Stimulated activated naive CD4-positive, alpha-beta T cell (primary cell): ENCODE measurements around the gene MATN1.
"Not testable (repeated sequence)": the region's sequence is repeated elsewhere in the genome, so short reads cannot be mapped to it uniquely, and the experiment has no call there.

Source experiments
- DNase-seq, 6 experiments: peaks; one replicate each; lab custom pipeline; 2025; lab: John Stamatoyannopoulos, UW

The MATN1 gene, protein sequence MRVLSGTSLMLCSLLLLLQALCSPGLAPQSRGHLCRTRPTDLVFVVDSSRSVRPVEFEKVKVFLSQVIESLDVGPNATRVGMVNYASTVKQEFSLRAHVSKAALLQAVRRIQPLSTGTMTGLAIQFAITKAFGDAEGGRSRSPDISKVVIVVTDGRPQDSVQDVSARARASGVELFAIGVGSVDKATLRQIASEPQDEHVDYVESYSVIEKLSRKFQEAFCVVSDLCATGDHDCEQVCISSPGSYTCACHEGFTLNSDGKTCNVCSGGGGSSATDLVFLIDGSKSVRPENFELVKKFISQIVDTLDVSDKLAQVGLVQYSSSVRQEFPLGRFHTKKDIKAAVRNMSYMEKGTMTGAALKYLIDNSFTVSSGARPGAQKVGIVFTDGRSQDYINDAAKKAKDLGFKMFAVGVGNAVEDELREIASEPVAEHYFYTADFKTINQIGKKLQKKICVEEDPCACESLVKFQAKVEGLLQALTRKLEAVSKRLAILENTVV

DNA sequence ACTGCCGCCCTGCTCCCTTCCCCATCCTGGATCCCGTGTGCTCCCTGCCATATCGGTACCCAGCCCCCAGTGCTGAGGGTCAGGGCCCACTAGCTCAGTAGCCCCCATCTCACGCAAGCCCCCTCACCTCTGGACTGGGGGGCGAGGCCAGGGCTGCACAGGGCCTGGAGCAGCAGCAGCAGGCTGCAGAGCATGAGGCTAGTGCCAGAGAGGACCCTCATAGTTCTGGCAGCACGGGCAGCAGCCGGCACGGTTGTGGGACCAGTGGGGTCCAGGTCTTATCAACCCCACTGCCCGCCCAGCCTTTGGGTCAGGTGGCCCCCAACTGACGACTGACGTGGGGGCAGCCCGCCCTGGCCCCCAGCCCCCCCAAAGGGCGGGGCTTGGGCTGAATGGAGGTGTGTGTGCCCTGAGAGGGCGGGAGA, at the start of gene MATN1:
MATN1 (minus strand) TSS at position 255 of the 425 bp plus-strand sequence; CDS start at position 221, 34 bp downstream.
- DNase-seq: no peak

DNA sequence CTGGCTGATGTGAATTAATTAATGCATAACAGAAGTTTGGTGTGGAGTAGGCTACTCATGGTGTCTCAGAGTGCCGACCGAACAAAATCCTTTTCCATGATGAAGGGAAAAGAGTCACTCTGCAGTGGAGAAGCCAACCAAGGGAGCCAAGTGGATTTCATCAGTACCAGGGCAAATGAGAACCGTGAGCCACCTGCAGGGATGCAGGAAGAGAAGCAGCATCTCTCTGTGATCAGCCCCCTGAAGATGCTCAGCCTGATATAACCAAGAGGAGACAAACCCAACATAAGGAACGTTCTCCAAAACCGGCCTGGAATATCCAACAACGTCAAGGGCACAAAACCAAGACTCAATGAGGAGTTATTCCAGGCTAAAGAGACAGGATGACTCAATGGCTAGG, 47.6 kb upstream of the MATN1 start:
- DNase-seq: no peak

DNA sequence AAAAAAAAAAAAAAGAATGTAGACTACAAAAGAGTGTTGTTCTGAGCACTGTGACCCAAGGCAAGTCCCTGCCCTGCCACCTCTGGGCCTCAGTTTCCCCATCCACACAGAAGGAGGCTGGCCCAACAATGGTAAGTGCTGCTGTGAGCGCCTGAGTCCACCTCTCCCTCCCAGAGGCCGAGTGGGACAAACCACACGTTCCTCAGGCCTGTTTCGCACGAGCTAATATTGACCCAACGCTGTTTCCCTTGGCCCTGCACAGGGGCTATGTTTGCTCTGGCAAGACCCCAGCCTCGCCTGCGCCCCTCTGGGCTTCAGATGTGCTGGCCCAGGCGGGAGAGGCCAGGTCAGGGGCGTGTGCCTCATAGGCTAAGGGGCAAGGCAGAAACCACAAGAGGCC, 46.8 kb upstream of the MATN1 start:
- no peak for DNase-seq

DNA sequence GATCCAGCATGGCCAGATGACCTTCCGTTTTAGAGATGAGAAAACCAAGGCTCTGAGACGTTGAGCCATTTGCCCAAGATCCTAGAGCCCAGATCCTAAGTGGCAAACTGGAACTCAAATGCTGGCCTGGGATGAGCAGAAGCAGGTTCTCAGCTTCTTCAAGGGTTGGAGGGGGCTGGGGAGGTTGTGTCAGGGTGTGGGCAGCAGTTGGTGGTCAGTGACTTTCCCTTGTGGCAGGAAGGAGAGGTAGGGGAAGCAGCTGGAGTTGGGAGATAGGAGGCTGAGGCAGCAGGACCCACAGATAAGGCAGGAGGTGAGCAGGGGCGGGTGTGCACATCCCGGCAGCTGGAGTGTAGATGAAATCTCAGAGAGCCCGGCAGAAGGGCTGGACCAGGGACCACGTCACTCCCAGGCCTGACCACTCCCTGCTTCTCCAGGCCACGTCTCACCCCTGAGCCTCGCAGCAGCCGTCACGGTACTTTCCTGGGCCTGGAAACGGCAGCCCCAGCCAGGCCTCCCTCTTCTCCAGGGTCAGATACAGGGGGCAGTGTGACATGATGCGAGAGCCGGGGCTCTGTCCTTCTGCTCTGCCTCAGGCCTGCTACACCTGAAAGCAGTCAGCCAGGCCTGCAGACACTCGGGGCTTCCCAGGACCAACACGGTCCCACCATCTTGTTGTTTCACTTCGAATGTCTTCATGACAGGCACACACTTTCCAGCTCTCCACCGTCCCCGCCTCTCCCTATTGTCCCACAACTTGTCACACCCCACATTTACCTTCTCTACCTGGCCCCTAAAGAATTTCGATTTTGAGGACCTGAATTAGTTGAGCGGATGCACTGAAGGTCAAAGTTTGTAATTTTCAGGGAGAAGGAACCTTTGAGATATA, 45.7 kb upstream of the MATN1 start:
- DNase-seq: no peak

DNA sequence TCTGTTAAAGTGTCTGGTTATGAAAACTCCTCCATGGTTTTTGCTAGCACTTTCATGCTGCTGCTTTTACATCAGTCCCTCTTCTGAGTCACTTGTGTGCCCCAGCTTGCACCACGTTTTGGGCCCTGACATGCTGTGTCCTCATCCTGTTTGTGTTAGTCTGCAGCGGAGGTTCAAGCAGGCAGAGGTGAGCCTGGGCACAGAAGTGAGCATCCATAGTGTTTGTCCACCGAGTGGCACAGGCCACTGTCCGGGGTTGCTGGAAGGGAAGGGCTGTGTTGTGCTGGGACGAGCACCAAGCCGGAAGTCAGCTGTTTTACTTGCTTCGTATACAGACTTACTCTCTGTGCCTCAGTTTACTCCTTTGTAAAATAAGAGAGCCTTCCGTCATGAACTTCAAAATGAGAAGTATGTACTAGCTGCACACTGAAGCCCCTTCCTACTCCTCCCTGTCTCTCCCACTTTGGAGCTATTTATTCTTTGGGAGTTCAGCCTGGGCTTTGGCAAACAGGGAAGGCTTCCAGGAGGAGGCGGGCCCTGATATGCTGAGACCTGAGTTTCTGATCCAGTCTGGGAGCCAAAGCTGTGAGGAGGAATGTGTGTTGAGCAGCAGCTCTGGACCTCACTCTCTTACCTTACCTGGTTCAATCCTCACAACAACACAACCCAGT, 44.9 kb upstream of the MATN1 start:
- no peak for DNase-seq

DNA sequence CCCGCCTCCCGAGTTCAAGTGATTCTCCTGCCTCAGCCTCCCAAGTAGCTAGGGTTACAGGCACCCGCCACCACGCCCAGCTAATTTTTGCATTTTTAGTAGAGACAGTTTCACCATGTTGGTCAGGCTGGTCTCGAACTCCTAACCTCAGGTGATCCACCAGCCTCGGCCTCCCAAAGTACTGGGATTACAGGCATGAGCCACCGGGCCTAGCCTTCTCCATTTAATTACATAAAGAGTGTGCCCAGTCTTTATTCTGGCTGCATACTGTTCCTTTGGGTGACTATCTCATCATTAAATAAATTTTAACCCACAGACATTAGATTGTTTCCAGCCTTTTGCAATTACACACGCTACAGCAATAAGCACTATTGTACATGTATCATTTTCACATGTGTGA, 43.6 kb upstream of the MATN1 start:
- not testable (repeated sequence) for DNase-seq

DNA sequence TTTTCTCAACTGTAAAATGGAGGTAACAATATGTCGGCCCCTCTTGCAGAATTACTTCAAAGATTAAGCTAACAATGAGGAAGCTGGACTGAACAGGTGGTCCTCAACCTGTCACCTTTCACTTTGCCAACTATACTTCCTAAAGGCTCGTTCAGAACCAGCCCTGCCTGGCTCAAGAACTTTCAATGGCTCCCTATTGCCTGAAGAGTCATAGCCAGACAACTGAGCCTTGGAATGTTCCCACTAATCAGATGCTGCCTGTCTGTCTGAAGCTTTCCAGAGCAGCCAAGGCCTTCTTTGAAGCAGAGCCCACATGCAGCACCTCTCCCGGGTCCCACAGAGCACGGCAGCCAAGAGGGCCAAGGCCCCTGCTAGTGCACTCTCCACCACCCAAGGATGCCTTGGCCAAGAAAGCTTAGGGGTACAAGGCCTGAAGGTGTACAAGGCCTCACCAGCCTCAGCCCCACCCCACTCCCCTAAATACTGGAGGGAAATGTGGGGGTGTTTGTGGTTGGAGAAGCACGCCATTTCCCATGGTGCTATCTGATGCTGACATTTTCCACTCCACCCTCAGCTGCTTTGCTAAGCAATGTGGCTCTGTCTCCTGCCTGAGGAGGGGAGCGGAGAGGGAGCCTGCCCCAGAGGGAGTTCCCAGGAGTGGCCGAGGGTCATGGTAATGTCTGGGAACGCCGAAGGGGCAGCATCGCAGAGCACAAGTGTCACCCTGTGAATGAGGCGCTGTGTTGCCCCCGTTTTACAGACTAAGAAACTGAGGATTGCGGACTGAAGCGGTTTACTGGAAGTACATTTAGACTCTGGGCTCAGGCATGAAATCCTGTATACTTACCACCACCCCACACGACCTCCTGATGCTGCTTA, 42.4 kb upstream of the MATN1 start:
- peak in 2 of 6 experiments; percentile 13 to 30 for DNase-seq

DNA sequence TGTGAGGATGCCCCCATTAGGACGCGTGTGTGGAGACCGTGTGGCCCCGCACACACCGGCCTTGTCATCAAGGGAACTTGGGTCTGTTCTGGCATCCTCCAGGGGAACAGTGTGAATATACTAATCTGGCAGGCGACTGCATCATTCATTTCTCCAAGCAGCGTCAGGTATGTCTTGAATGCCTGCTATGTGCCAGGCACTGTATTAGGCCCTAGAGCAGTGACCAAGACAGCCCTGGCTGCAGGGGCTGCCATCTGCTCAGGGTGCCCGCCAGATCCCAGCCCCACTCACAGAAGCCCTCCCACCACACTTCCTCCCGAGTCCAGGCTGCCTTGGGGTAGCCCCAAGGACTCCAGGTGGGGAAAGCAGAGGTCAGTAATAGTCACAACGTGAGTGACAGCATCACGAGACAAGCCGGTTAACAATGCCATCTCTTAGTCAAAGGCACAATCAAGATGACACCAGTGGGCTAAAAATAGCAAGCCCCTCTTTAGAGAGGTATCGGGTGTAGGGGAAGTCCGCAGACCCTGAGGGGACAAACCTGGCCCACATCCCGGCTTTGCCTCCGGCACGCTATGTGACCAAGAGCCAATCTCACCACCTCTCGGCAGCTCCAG, 41.7 kb upstream of the MATN1 start:
- no peak for DNase-seq

DNA sequence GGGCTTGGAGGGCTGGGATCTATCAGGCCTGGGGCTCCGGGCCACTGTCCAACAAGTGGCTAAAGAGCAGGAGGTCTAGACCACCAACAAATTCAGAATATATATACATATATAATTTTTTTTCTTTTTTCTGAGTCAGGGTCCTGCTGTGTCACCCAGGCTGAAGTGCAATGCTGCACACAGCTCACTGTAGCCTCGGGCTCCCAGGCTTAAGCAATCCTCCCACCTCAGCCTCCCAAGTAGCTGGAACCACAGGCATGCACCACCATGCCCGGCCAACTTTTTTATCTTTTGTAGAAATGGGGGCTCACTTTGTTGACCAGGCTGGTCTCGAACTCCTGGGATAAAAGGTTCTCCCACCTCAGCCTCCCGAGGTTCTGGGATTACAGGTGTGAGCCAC, 41.0 kb upstream of the MATN1 start:
- DNase-seq: no peak

DNA sequence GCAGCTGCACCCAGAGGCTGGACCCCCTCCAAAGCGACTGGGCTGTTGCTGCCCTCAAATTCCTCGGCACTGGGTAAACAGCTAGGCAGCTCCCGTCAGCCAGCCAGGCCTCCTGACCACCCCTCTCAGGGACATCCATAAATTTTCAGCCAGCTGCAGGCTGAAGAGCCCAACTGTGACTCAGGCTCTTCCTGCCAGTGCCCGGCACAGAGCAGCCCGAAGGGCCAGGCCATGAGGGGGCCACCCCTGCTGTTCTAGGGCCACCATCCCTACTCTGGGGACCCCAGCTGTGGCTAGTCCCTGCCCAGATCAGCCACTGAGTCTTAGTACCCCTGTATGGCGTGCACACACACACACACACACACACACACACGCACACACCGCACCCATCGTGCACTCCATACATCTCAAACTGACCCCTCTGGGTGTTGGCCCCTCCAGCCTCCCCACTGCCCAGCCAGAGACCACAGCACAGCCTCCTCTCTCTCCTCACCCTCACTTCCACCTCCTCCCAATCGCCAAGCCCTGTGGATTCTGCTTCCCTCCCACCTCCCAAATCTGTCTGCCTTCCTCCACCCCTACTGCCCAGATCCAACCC, 40.4 kb upstream of the MATN1 start:
- DNase-seq: no peak

DNA sequence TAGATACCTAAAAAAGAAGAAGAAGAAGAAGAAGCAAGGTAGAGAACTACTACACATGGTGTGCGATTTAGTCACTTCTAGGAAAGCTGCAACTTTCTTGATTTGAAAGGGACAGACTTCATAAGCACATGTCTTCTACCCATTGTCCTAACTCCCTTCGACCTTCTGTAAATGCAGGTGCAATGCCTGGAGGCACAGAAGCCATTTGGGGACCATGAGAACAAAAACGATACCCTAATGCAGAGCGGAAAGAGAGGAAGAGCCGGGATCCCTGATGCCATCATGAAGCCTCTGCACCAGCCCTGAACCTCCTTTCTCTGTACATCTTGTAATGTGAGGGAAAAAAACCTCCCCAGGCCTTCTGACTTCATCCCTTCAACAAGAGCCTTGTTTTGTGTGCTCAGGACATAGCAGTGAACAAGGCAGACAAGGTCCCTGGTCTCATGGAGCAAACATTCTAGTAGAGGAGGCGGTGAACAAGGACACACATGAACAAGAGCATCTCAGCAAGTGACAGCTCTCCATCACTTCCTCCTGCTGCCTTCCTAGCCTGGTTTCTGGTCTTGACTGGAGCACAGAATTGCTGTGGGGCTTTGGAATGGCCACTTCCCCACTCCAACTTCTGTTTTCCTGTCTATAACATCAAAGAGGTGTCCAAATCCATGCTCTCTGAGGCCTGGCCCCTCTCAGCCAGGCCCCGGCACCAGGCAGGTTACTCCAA, 39.7 kb upstream of the MATN1 start:
- no peak for DNase-seq

DNA sequence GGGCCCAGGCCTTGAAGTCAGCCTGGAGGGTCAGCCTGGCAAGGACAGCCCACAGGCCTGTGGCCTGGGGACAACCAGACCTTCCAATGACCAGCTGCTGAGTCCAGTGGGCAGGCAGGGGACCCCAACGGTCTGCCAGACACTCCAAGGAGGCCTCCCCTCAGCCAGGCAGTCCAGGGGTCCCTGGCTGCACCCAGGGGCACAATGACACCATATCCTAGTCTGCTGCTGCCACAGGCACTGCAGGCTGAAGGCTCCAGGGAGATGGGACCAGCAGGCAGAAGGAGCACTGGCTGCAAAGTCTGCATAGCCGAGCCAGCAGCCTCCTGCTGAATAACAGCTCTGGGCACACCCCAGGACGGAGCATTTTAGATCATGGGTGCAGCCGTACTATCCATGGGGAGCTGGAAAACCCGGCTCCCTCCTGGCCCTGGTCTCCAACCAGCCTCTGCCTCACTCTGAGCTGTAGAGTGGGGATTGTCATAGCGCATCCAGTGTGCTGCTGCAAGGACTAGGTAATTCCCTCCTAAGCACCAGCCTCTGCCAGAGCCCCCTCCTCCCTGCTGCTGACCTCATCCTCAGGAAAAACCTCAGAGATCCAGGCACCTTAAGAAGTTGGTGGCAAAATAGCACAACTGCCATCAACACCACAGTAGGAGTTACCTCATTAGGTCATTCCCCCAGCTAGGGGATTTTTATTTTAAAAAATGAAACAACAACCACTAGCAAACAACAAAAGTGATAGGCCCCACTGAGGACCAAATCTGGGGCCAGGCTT, 39.0 kb upstream of the MATN1 start:
- peak in 1 of 6 experiments; percentile 11 for DNase-seq

DNA sequence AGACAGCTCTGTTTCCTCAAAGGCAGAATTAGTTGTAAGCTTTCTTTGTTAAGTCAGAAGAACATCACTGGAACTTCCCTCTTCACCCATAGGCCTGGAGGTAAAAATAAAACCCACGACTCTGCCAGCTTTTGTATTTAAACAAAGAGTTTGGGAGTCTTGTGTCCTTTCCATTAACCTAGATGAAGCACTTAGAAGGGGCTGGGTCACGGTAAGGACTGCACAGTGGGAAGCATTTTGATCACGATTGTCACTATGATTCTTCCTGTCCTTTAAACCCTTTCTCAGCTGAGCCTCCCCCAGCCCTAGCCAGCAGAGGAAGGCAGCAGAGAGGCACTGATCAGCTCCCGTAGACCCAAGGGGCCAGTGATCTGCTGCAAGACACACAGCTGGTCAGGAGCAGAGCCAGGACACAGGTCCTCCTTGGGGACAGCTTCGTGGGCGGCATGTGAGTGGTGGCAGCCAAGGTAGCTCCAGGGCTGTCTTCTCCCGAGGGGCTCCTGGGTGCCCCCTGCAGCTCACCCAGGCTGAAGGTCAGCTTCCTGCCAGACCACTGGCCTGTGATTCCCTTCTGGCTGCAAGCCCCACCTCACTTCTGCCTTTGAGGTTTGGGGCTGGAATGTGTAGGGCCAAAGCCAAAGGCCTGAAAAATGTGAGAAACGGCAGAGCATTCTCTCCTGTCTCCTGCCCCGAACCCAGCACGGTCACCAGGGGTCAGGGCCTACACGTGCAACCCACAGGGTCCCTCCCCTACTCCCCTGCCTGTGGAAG, 38.2 kb upstream of the MATN1 start:
- peak in 1 of 6 experiments; percentile 23 for DNase-seq

DNA sequence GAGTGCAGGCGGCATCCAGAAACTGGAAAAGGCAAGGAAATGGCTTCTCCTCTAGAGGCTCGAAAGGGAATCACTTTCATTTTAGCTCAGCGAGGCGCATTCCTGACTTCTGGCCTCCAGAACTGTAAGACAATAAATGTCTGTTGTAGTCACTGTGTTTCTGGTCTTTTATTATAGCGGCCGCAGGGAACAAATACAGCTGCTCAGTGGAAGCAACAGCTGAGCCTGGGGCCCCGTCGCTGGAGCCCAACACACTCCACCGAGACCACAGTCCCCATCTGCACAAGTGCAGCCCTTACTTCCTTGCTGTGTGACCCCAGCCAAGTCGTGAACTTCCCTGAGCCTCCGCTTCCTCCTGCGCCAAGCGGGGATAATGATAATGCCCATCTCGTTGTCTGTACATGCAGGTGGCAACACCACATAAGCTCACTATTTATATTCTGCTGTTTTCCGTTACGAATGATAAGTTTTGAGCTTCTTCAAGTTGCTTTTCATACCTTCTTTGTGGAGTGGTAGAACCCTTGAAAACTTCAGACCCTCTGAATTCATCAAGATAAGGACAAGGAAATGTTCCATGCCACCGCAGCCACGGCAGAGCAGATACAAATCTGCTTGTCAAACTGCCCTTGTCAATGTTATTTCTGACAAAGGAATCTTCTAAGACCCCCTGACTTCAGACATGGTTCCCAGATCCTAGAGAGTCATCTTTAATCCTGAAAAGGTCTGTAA, 37.4 kb upstream of the MATN1 start:
- DNase-seq: peak in 2 of 6 experiments; percentile 12 to 29

DNA sequence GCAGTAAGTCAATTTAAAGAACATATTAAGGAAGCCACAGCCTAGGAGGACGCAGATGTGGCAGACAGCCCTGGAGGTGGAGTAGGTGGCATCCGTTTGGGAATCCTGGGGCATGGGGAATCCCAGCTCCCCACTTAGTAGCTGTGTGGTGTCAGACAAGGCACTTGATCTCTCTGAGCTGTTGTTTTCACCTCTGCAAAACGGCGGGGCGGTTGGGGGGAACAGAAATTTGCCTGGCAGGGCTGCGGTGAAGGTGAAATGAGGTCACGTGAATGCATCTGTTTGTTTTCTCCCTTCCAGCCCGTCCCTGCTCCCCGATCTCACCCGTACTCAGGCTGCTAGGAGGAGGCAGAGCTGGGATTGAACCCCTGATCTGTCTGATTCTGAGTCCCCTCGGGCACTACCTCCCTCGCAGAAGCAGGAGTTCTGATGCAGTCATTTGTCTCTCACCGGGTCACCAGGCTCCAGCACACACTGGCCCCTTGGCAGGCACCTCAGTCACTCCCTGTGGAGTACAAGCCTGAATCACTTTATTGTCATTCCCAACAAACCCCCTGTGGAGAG, 36.4 kb upstream of the MATN1 start:
- peak; percentile 44 to 75 (median 58) for DNase-seq

DNA sequence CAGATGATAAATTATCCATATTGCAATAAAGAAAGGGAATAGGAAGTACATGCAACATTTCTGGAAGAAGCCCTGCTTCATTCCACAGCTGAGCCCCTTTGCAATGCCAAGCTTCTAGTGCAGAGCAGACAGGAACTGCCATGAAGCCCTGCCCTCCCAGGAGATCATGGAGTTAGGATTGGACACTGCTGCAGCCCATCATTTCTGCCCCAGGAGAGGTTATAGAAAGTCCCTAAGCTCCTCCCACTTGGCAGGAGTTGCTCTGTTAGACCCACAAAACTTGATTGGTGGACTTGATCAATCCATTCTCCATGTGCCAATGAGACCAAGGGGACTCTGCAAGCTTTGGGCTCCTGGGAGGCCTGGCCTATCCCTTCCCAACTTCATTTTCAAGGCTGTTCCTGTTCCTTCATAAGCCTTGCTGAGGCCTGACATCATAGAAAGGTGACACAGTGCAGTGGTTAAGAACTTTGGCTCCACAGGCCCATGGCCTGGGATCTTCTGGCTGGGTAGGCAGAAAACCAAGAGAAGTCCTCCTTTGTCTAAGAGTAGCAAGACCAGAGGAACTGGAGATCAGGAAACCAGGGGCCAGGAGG, 35.5 kb upstream of the MATN1 start:
- DNase-seq: peak in 1 of 6 experiments; percentile 20
